Epithelial cell of prostate (primary cell): ENCODE data around the gene UBE2N.
"Not testable (repeated sequence)": the region's sequence is repeated elsewhere in the genome, so short reads cannot be mapped to it uniquely, and the experiment has no call there.

Experiments
- DNase-seq: peaks from one replicate; pipeline ENCODE4 v3.0.0-alpha.2; 2011; ENCODE audit warnings: low read depth, low spot score
- H3K27ac ChIP-seq: fragments of 450-650 bp; 2 replicates; pipeline ENCODE4 v1.5.1; 2017; ENCODE audit warnings: mild to moderate bottlenecking

The UBE2N gene

DNA sequence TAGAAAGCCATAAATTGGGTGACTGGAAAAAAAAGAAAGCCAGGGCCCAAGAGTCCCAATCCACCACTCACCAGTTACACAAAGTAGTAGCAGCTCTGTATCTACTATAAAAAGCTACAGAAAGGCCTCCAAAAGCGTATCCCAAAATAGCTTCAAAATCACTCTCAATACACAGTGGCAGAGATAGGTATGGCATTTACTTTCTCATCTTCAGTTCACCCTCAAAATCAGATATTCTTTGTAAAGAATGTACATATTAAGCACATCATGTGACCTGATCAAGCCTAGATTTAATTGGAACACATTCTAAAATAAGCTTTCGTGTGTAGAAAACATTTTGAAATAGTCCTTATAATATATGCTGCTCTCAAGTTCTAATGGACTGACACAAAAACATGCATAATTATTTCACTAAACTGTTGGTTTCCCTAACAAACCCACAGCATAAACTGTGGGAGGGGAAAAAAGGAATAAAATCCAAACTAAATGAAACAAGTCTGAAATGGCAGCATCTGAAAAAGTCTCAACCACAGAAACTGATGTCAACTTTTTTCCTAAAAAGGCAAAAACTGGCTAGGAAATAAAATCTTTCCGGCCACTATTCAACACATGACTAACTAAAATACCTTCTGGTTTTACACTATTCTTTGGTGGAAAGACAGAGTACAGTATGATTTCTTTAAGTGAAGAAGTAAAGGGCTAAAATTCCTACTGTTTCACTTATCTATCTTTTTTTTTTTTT, 25.9 kb downstream of the UBE2N start:
- H3K27ac ChIP-seq = peak overlapping the region; percentile 2
- DNase-seq = no peak

DNA sequence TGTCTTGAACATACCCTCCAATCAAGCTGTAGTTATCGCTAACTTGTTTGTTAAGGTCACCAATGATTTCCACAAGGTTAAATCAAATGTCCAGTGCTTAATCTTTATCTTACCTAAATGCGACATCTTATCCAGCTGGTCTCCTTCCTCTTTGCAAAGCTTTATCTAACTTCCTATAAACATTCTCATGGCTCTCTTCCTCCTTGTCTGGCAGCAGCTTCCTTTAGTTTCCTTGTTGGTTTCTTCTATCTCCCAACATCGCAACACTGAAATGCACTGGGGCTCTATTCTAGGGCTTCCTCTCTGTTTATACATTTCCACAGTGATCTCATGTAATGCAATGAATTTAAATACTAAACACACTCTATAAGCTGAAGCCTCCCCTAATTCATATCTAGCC, 28.7 kb downstream of the UBE2N start:
- no peak for DNase-seq
- peak overlapping the region; percentile 85 for H3K27ac ChIP-seq

DNA sequence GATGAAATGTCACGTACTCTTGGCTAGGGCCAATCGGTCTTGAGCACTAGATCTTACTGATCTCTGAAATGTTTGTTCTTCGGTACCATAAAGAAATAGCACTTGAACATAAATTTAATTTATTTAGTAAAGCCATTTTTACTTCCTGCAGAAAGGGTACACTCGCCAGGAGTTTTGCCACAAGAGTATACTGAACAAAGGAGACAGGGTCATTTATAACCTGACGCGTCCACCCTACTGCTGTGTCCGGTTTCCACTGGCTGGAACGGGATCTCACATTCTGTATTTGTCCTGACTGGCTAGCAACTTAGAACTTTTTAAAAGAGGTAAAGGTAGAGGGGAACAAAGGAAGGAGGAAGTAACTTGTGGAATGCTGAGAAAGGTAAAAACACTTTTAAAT, 29.4 kb downstream of the UBE2N start:
- not testable (repeated sequence) for DNase-seq
- H3K27ac ChIP-seq = peak overlapping the region; percentile 85

DNA sequence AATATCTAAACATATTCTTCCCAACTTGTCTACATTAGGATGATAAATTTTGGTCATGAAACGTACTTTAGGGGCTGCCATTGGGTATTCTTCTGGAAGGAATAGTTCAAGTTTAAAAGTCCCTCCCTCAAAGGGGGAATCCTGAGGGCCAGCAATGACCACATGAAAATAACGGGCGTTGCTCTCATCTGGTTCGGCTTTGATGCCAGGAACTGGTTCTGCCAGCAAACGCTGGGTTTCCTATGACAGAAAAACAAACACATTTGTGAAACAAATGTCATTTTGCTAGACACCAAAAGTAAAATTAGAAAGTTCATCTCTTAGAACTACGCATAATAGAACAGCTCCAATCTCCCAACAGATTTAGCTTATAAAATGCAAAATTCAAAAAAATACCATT, 30.7 kb downstream of the UBE2N start:
- H3K27ac ChIP-seq = peak overlapping the region; percentile 85

DNA sequence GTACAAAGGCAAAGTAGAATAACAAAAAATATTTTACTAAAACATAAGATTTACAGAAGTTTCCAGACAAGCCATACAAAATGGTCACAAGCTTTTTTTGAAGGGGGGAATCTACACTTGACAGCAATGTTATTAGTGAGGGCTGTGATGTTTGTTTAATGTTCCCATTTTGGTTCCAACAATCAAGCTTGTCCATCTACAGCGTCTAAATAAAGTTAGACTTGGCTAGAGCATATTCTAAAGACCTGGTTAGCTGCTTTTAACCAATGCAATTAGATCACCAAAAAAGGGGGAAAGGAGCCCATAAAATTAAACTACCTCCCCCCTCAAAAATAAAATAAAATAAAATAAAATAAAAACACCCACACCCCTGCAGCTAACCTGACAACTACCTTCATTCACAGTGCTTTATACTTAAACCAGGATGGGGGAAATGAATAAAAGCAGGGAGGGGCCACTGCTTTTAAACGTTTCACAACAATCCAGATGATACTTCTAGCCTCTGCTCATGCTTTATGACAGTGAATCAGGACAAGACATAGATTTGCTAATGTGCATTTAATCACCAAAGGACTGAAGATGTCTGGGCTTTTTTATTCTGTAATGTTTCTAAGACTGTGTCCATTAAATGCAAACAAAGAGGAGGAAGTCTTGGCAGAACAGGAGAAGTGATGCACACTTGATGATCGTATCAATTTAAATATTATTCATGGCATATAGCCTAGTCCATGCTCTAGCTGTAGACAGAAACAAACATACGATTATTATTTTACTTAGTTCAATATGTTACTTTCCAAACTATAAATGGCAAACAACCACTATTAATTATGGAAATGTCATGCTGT, 32.2 kb downstream of the UBE2N start:
- not testable (repeated sequence) for DNase-seq
- H3K27ac ChIP-seq = peak overlapping the region; percentile 85

More for the DNA sequence above, 30.7 kb downstream of the UBE2N start:
- not testable (repeated sequence) for DNase-seq

DNA sequence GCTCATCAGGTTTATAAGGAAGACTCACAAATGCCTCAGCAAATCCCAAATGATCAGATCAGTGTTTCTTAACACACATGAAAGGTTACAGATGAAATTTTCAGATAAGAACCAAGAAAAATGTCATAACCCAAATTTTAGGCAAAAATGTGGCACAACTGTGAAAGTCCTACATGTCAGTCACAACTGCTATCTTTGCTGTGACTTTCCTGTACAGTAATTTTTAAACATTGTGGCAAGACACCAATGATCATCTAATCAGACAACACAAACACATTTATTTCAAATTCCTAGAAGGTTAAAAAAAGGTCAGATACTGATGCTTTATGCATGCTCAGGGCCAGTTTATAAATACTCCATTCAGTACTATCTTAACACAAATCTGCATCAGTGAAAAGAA, 32.9 kb downstream of the UBE2N start:
- H3K27ac ChIP-seq = peak overlapping the region; percentile 85
- no peak for DNase-seq

DNA sequence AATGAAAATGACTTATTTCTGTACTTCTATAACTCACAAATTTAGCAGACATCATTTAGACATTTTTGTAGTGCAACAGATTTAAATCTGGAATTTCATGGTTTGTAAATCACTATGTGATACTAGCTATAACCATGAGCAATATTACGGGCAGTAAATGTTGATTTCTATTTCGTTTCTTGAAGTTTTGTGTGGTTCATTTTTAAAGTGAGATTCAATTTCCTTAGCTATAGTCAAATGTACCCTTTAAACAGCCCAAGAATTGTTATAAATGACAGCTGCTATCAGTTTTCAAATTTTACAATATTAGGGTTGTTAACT, 33.8 kb downstream of the UBE2N start:
- DNase-seq = no peak
- no peak overlapping the region for H3K27ac ChIP-seq

DNA sequence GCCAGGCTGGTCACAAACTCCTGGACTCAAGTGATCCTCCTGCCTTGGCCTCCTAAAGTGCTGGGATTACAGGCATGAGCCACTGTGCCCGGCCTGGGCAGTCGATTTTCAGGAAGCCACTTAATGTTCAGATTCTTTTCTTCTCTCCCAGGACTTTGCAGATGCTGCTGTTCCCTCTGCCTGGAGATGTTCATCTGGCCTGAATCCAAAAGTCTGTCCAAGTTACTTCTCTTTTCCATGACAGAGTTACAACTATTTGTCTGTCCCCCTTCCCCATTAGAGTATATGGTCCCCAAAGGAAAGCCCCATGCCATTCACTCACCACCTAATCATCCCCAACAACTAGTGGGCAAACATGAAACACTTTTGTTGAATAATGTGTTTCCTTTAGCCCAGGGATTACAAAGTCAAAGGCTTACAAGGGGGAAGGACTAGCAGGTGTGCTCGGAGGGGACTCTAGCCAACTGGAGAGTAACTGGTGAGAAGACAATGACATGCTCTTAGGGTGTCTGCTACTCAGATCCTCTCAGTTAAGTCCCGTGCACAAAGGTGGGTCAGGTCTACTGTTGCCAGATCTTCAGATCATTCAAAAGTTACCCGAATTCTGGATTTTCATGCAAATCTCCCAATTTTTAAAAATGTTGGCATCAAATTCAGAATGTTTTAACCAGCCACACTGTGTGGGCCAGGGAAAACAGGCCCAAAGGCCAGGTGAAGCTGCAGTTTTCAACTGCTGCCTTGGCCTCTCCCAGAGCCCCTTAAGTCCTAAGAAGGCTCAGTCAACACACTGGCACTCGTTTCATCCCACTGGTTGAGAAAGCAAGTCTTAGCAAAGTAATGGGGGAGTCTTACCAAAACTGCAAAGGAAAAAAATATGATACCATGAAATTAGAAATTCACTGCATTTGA, 34.4 kb downstream of the UBE2N start:
- no peak overlapping the region for H3K27ac ChIP-seq
- DNase-seq = no peak

DNA sequence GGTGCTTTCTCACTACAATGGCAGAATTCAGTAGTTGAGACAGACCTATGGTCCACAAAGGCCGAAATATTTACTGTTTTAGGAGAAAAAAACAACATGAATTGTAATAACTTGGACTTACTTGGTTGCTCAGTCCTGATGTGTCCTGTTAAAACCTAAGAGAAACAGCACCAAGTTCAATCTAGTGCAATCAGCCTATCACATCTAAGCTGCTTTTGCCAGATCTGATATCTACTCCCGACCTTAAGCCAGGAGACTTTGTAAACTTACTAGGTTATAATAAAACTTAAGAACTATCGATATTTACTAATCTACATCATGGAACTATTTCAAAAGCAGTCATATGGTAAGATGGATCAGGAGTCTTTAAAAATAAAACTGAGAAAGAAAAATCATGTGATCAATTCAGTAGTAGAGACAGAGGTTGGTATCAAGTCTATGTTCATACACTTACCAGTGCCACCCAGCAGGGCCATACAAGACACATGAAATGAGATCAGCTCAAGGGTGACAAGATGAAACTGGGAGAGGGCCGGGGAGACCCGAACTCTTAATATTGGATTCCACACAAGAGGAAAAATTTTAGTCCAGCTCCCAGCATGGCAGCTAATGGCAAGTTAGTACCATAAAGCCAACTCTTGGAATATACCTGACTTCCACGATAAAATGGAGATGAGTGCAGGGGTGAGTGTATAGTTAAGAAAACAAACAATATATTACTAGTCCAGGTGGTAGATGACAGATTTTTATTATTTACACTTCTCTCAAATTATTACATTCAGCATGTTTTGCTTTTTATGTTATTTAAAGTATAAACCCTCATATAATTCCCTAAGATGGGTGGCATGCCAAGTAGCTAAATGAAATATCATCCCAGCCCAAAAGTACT, 36.5 kb downstream of the UBE2N start:
- DNase-seq = no peak

DNA sequence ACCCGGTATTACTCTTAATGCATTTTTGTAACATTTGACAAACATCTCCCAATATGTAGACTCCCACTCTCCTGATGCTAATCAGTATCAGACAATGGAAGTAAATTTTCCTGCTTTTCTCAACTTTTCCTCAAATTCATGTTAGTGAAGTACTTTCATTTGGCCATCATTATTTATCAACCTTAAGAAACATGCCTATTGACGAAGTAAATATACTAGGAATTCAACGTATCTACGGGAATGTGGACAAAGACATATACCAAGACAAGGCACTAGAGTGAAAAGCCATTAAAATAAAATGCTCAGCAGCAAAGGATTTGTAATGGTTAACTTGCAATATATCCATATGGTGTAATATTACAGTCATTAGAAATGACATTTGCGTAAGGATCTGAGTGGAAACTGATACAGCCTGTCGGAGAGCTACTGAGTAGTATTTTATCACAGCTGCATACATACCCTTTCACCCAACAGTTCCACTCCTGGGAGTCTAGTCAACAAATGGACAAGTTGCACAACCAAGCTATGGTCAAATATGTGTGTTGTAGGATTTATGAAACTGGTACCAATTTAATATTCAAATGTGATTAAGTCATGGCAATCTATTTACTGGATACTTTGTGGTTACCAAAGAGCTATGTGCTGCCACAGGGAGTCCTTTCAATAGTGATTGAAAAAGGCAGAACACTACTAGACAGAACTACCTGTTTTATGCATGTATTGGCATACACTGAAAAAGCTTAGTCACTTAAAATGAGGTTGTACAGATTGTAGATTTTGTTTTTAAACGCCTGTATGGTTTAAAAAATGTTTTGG, 37.6 kb downstream of the UBE2N start:
- H3K27ac ChIP-seq = no peak overlapping the region
- DNase-seq = no peak

More for the DNA sequence above, 36.5 kb downstream of the UBE2N start:
- H3K27ac ChIP-seq = no peak overlapping the region

DNA sequence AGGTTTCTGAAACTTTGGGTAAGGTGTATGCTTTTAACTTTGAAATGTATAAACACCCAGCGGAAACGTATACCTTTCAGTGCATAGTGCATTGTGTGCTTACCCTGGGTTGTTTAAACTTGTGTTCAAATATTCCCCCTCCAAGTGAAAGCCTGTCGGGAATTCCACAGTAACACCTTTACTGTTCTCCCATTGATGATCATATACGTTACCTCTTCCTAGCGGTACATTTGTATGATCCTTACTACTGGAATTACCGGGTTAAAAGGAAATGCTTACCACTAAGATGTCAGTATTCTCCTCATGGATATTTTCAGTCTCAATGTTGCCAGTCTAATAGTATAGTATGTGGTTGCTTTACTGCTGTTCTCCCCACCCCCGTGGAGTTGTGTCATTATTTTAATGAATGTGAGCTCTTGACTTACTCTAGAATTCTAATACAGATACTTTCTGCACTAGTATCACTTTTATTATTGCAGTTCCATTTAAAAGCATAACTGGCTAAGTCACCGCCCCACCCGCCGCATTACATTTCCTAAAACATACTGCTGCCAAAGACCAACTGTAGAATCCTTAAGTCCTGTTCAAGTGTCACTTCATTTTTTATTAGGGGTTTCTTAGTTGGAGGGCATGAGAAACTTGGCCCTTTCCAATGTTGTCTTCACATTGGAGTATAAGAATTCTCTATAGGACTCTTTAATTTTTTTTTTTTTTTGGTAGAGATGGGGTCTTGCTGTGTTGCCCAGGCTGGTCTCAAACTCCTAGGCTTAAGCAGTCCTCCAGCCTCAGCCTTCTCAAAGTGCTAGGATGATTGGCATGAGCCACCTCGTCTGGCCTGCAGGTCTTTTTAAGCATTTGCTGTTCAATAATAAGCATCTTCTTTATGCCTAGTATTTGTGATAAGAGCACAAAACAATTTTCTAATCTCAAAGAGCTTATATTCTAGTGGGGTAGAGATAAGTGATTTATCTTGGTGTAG, 39.1 kb downstream of the UBE2N start:
- no peak for DNase-seq
- H3K27ac ChIP-seq = no peak overlapping the region

DNA sequence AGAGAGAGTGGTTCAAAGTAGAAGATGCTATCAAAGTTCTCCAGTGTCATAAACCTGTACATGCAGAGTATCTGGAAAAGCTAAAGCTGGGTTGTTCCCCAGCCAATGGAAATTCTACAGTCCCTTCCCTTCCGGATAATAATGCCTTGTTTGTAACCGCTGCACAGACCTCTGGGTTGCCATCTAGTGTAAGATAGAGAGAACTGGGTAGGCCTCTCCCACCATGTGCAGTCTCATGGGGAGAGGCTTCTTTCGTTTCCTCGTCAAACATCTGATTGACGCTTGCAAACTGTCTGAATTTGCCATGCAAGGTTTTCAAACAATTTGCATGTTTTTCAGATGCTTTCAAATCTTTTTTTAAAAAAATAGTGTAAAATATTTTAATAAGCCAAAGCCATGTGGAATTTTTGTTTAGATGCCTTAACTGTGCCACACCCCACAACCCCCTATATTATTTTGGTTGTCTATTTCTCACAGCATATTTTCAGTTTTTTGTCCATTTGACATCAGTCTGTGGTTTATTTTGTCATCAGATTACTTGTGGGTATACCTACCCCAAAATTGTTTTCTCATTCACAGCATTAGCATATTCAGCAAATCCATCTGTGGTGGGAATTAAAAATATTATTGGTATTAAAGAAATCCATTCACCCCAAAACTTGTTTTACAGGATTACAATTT, 42.4 kb downstream of the UBE2N start:
- H3K27ac ChIP-seq, DNase-seq: not testable (repeated sequence)

DNA sequence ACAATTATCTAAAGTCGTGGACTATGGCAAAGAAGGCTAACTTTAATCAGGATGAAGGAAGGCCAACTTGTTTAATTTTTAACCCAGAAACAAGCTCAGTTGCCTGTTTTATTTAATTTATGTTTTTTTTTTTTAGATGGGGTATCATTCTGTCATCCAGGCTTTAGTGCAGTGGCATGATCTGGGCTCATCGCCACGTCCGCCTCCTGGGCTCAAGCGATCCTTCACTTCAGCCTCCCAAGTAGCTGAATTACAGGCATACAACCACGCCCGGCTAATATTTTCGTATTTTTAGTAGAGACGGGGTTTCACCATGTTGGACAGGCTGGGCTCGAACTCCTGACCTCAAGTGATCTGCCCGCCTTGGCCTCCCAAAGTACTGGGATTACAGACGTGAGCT, 44.3 kb downstream of the UBE2N start:
- H3K27ac ChIP-seq = no peak overlapping the region
- DNase-seq = no peak

DNA sequence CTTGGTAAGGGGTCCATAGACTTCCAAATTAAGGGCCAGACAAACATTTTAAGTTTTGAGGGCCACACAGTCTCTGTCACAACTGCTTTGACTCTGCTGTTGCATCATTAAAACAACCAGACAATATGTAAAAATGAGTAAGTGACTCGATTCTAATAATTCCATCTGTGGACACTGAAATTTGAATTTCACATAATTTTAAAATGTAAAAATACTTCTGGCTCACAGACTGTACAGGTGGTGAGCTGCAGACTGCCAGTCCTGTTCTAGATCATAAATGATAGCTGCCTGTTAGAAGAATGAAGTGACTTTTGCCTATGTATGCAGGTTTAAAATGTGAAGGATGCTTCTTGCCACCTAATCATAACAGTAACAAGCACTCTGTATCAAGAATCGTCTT, 48.3 kb downstream of the UBE2N start:
- DNase-seq = no peak
- no peak overlapping the region for H3K27ac ChIP-seq

DNA sequence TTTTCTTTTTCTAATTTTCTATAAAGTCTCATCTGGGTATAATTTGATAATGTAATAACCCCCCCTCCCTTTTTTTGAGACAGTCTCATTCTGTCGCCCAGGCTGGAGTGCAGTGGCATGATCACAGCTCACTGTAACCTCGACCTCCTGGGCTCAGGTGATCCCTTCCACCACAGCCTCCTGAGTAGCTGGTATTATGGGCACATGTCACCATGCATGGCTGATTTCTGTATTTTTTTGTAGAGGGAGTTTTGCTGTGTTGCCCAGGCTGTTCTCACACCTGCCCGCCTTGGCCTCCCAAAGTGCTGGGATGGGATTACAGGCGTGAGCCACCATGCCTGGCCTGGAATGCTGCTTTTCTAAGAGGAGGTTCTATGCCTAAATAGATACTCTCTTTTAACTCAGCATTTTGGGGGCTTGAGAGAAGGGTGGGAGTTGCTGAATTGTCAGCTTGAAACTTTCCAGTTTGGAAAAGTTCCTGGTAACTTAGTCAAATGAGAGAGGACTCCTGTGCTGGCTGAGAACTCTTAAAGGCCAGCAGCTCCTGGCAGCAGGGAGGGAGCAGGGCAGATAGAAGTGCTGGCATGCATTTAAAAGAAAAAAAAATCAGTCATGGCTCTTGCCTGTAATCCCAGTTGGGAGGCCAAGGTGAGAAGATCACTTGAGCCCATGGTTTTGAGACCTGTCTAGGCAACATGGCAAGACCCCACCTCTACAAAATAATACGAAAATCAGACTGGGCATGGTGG, 51.0 kb downstream of the UBE2N start:
- no peak overlapping the region for H3K27ac ChIP-seq
- DNase-seq = no peak

DNA sequence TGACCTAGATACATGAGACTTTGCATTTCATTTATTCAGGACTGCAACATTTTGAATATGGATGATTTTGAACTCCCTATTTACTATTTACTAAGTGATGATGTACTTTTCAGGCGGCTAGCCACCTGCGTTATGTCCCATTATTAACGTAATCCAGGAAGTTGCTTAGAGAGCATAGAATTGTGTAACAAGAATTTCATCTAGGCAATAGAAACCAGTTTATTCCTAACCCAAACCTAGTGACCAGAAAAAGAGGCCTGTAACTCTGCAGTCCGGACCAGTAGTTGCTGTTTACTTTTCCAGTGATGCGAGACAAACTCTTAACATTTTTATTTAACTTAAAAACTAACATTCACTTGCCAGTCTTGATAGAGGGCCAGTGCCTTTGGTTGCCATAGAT, 51.7 kb downstream of the UBE2N start:
- no peak for DNase-seq
- no peak overlapping the region for H3K27ac ChIP-seq
